ENCODE measurements around the gene CALHM5.

Gene CALHM5

DNA sequence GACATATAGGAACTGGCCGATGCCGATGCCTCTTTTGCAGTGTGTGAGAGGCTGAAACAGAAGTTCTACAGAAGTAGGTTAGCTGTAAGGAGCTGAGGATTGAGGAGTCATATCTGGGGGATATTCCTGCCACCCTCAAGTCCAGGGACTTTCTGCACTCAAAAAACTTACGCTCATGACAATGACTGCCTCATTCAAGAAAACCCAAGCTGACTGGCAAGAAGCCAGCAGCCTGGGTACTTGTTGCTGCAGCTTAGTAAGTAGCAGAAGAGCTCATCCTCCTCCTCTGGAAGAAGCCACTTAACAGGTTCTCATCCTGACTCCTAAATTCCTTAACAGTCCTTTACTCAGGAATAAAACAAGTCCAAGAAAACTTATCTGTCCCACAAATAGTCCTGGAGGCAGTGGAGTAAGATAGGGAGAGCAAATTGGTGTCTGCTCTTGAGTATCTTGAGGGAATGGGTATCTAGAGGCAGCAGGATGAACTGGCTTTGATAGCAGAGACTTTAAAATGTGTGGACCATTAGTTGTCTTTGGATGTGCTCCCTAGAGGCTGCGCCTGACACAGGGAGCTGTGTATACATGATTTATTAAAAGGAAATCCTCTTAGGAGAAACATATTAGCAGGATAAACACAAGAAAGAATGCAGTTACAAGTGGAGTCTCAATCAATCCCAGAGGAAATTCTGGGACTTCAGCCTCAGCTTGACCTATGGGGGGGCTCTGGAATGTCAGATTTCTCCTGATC is 7.4 kb downstream of the CALHM5 start:
- TF ChIP-seq CEBPB (IDR thresholded peaks at IDR 0.05): no peak

DNA sequence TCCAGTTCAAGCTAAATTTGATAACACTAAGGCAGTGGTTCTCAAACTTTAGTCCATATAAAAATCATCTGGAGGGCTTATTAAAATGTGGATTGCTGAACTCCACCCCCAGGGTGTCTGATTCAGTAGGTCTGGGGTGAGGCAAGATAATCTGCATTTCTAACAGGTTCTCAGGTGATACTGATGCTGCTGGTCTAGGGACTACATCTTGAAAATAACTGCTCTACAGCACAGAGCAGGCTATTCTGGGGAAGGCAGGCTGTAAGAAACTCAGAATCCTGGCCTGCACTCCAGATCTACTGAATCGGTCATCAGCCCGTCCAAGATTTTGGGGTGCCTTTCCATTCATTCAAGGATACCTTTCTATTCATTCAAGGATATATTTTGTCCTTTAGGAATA is 11.5 kb downstream of the CALHM5 start:
- TF ChIP-seq, protein P1, sequence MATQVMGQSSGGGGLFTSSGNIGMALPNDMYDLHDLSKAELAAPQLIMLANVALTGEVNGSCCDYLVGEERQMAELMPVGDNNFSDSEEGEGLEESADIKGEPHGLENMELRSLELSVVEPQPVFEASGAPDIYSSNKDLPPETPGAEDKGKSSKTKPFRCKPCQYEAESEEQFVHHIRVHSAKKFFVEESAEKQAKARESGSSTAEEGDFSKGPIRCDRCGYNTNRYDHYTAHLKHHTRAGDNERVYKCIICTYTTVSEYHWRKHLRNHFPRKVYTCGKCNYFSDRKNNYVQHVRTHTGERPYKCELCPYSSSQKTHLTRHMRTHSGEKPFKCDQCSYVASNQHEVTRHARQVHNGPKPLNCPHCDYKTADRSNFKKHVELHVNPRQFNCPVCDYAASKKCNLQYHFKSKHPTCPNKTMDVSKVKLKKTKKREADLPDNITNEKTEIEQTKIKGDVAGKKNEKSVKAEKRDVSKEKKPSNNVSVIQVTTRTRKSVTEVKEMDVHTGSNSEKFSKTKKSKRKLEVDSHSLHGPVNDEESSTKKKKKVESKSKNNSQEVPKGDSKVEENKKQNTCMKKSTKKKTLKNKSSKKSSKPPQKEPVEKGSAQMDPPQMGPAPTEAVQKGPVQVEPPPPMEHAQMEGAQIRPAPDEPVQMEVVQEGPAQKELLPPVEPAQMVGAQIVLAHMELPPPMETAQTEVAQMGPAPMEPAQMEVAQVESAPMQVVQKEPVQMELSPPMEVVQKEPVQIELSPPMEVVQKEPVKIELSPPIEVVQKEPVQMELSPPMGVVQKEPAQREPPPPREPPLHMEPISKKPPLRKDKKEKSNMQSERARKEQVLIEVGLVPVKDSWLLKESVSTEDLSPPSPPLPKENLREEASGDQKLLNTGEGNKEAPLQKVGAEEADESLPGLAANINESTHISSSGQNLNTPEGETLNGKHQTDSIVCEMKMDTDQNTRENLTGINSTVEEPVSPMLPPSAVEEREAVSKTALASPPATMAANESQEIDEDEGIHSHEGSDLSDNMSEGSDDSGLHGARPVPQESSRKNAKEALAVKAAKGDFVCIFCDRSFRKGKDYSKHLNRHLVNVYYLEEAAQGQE (IDR thresholded peaks at IDR 0.05; ENCODE audit: low read depth): no peak
- TF ChIP-seq NFIC (IDR thresholded peaks at IDR 0.05): no peak
- no peak for TF ChIP-seq TCF12 (IDR thresholded peaks at IDR 0.05; ENCODE audit: low read depth)
- TF ChIP-seq YY1 (IDR thresholded peaks at IDR 0.05; ENCODE audit: low read depth): no peak
- TF ChIP-seq RAD21 (IDR thresholded peaks at IDR 0.05; ENCODE audit: low read depth): no peak
- TF ChIP-seq EP300 (IDR thresholded peaks at IDR 0.05; ENCODE audit: borderline replicate concordance): no peak
- no peak for TF ChIP-seq EGR1 (IDR thresholded peaks at IDR 0.05)
- TF ChIP-seq, protein P2, sequence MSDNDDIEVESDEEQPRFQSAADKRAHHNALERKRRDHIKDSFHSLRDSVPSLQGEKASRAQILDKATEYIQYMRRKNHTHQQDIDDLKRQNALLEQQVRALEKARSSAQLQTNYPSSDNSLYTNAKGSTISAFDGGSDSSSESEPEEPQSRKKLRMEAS (IDR thresholded peaks at IDR 0.05): no peak
- no peak for TF ChIP-seq ZBTB7A (IDR thresholded peaks at IDR 0.05; ENCODE audit: low read depth)
- TF ChIP-seq, protein P3, sequence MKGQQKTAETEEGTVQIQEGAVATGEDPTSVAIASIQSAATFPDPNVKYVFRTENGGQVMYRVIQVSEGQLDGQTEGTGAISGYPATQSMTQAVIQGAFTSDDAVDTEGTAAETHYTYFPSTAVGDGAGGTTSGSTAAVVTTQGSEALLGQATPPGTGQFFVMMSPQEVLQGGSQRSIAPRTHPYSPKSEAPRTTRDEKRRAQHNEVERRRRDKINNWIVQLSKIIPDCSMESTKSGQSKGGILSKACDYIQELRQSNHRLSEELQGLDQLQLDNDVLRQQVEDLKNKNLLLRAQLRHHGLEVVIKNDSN (IDR thresholded peaks at IDR 0.05): no peak
- TF ChIP-seq TAF1 (IDR thresholded peaks at IDR 0.05; ENCODE audit: low read depth): no peak
- TF ChIP-seq CEBPB (IDR thresholded peaks at IDR 0.05): no peak
- TF ChIP-seq CREB1 (IDR thresholded peaks at IDR 0.05; ENCODE audit: low read depth): no peak
- TF ChIP-seq FOXM1 (IDR thresholded peaks at IDR 0.05; ENCODE audit: borderline replicate concordance, low read depth): no peak

DNA sequence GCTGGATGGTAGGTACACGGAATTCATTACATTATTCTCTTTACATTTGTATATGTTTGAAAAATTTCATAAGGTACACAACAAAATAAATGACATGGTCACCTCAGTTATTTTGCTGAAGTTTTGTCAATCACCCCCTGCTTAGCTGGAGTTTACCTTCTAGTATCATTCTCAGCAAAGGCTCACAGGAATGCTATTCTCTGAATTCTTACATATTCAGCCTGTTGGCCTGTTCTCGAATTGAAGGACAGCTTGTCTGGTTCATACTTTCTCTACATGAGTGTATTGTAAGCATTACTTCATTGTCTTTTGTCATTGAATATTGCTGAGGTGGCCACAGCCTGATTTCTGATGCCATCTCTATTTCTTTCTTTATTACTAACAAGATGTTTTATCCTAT is 12.8 kb downstream of the CALHM5 start:
- no peak for TF ChIP-seq EGR1 (IDR thresholded peaks at IDR 0.05)
- TF ChIP-seq CREB1 (IDR thresholded peaks at IDR 0.05; ENCODE audit: low read depth): no peak
- TF ChIP-seq TAF1 (IDR thresholded peaks at IDR 0.05; ENCODE audit: low read depth): no peak
- TF ChIP-seq, protein P2 (IDR thresholded peaks at IDR 0.05): no peak
- TF ChIP-seq TCF12 (IDR thresholded peaks at IDR 0.05; ENCODE audit: low read depth): no peak
- TF ChIP-seq NFIC (IDR thresholded peaks at IDR 0.05): no peak
- TF ChIP-seq, protein P1 (IDR thresholded peaks at IDR 0.05; ENCODE audit: low read depth): no peak
- no peak for TF ChIP-seq YY1 (IDR thresholded peaks at IDR 0.05; ENCODE audit: low read depth)
- TF ChIP-seq EP300 (IDR thresholded peaks at IDR 0.05; ENCODE audit: borderline replicate concordance): no peak
- TF ChIP-seq, protein P3 (IDR thresholded peaks at IDR 0.05): no peak
- TF ChIP-seq FOXM1 (IDR thresholded peaks at IDR 0.05; ENCODE audit: borderline replicate concordance, low read depth): no peak
- no peak for TF ChIP-seq RAD21 (IDR thresholded peaks at IDR 0.05; ENCODE audit: low read depth)
- no peak for TF ChIP-seq ZBTB7A (IDR thresholded peaks at IDR 0.05; ENCODE audit: low read depth)
- no peak for TF ChIP-seq TEAD4 (IDR thresholded peaks at IDR 0.05)
- TF ChIP-seq CEBPB (IDR thresholded peaks at IDR 0.05): no peak

DNA sequence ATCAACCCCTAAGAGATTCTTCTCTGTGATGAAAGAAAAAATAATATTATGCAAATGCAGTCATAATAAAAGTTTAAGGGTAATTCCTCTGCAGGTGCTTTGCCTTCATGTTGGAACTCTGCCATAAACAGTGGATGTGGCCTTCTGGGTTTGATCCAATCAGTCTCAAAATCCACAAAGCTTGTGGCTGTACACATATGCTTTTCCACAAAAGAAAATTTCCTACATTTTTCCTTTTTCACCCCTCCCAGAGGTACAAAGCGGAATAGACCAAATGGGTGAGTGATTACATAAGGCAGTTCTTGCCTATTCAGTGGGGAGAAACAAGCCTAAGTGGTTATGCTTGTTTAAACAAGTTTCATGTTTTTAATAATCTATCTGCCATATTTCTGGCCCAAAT is 16.7 kb downstream of the CALHM5 start:
- no peak for TF ChIP-seq EGR1 (IDR thresholded peaks at IDR 0.05)
- TF ChIP-seq RAD21 (IDR thresholded peaks at IDR 0.05; ENCODE audit: low read depth): no peak
- no peak for TF ChIP-seq TCF12 (IDR thresholded peaks at IDR 0.05; ENCODE audit: low read depth)
- no peak for TF ChIP-seq NFIC (IDR thresholded peaks at IDR 0.05)

DNA sequence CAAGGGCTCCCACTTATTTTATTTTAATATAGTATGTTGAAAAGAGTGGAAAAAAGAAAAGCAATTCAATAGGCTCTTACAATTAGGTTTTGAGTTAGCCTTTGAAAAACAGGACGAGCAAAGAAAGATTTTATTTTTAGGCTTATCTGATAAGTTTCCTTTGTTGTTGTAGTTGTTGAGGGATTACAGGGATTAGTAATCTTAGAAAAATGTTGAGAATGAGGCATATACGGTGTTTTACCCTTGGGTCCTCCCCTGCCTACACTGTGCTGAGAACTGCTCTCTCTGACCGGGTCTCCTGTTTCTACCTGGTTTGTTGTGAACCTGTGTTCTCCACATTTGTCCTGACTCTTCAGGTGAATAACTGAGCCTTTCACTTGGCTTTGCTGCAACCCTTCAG is 17.3 kb downstream of the CALHM5 start:
- TF ChIP-seq YY1 (IDR thresholded peaks at IDR 0.05; ENCODE audit: low read depth) (no peak), NFIC (IDR thresholded peaks at IDR 0.05) (no peak), FOXM1 (IDR thresholded peaks at IDR 0.05; ENCODE audit: borderline replicate concordance, low read depth) (no peak), TCF12 (IDR thresholded peaks at IDR 0.05; ENCODE audit: low read depth) (no peak), TAF1 (IDR thresholded peaks at IDR 0.05; ENCODE audit: low read depth) (no peak), CREB1 (IDR thresholded peaks at IDR 0.05; ENCODE audit: low read depth) (no peak), EP300 (IDR thresholded peaks at IDR 0.05; ENCODE audit: borderline replicate concordance) (no peak), CEBPB (IDR thresholded peaks at IDR 0.05) (no peak), ZBTB7A (IDR thresholded peaks at IDR 0.05; ENCODE audit: low read depth) (no peak), RAD21 (IDR thresholded peaks at IDR 0.05; ENCODE audit: low read depth) (no peak), EGR1 (IDR thresholded peaks at IDR 0.05) (no peak), TEAD4 (IDR thresholded peaks at IDR 0.05) (no peak)
- TF ChIP-seq, protein P2 (IDR thresholded peaks at IDR 0.05): no peak
- TF ChIP-seq, protein P3 (IDR thresholded peaks at IDR 0.05): no peak
- TF ChIP-seq, protein P1 (IDR thresholded peaks at IDR 0.05; ENCODE audit: low read depth): no peak
